ENCODE data around the gene TTLL5.

Gene TTLL5

DNA sequence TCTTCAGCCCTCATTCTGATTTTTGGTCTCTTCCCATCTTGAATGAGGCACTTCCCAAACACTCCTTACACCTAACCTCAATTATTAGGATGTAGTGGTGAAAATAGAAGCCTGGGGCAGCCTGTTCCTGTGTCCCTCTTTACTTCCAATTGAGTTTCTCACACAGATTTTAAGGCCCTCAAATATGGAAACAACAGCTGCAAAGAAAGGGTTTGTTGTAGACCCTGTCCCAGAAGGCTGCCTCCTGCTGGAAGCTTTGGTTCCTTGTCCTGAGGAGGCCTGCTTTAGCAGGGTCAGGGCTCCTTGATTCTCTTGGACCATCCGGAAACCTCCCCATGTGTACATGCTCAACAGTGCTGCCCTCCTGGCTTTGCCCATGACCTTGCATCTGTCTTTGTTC, 219.5 kb downstream of the TTLL5 start:
- no peak overlapping the region for H3K27ac ChIP-seq (ENCODE audit: low read depth, low read length)
- H3K9ac ChIP-seq (ENCODE audit: low read length): no peak overlapping the region
- no peaks in the 10 kb centered on the region for H3K36me3 ChIP-seq (ENCODE audit: low read length)
- H3K9me2 ChIP-seq (replicated peaks; ENCODE audit: insufficient read depth, low read length): no peaks in the 10 kb centered on the region
- H3K79me2 ChIP-seq (ENCODE audit: insufficient read depth, low read length): no peaks in the 10 kb centered on the region
- H3K4me3 ChIP-seq (ENCODE audit: insufficient read depth, low read length, poor library complexity, severe bottlenecking): no peak overlapping the region
- H2AFZ ChIP-seq (ENCODE audit: low read depth, low read length, severe bottlenecking): no peak overlapping the region
- no peak for TF ChIP-seq EZH2phosphoT487 (conservative IDR thresholded peaks at IDR 0.05; ENCODE audit: low read length)
- TF ChIP-seq, protein P1, sequence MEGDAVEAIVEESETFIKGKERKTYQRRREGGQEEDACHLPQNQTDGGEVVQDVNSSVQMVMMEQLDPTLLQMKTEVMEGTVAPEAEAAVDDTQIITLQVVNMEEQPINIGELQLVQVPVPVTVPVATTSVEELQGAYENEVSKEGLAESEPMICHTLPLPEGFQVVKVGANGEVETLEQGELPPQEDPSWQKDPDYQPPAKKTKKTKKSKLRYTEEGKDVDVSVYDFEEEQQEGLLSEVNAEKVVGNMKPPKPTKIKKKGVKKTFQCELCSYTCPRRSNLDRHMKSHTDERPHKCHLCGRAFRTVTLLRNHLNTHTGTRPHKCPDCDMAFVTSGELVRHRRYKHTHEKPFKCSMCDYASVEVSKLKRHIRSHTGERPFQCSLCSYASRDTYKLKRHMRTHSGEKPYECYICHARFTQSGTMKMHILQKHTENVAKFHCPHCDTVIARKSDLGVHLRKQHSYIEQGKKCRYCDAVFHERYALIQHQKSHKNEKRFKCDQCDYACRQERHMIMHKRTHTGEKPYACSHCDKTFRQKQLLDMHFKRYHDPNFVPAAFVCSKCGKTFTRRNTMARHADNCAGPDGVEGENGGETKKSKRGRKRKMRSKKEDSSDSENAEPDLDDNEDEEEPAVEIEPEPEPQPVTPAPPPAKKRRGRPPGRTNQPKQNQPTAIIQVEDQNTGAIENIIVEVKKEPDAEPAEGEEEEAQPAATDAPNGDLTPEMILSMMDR (IDR thresholded peaks at IDR 0.05; ENCODE audit: insufficient read depth, low read length, poor library complexity, severe bottlenecking): no peak
- no peak overlapping the region for H3K4me2 ChIP-seq (ENCODE audit: low read depth, low read length, poor library complexity, severe bottlenecking)
- no peaks in the 10 kb centered on the region for H3K9me3 ChIP-seq (ENCODE audit: insufficient read depth, low read length)
- H3K27me3 ChIP-seq (ENCODE audit: low read length): no peaks in the 10 kb centered on the region
- no peaks in the 10 kb centered on the region for H4K20me1 ChIP-seq (ENCODE audit: low read depth, low read length)
- no peaks in the 10 kb centered on the region for H3F3A ChIP-seq (ENCODE audit: insufficient read depth)

DNA sequence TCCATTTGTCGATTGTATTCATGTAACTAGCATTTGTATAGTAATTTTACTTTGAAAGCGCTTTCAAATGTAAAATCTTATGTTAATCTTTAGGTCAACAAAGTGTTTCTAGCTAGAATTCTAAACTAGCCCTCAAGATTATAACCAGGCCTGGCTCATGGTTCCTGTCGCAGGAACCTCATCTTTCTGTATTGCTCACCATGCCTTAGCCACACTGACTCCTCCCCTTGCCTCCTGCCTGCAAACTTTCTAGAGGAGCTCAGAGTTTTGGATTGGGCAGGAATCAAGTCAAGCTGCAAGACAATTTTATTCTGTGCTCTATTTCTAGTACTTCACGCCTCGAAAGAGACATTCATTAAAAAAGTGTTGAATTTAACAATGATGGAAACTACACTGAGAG, 220.9 kb downstream of the TTLL5 start:
- H3K4me3 ChIP-seq (ENCODE audit: insufficient read depth, low read length, poor library complexity, severe bottlenecking): no peak overlapping the region
- no peak overlapping the region for H2AFZ ChIP-seq (ENCODE audit: low read depth, low read length, severe bottlenecking)
- TF ChIP-seq, protein P1 (IDR thresholded peaks at IDR 0.05; ENCODE audit: insufficient read depth, low read length, poor library complexity, severe bottlenecking): no peak
- no peak for TF ChIP-seq EZH2phosphoT487 (conservative IDR thresholded peaks at IDR 0.05; ENCODE audit: low read length)
- no peaks in the 10 kb centered on the region for H3K79me2 ChIP-seq (ENCODE audit: insufficient read depth, low read length)
- H3K27me3 ChIP-seq (ENCODE audit: low read length): no peaks in the 10 kb centered on the region
- no peak overlapping the region for H3K27ac ChIP-seq (ENCODE audit: low read depth, low read length)
- no peaks in the 10 kb centered on the region for H3K9me3 ChIP-seq (ENCODE audit: insufficient read depth, low read length)
- no peak overlapping the region for H3K9ac ChIP-seq (ENCODE audit: low read length)
- H4K20me1 ChIP-seq (ENCODE audit: low read depth, low read length): no peaks in the 10 kb centered on the region
- no peaks in the 10 kb centered on the region for H3K9me2 ChIP-seq (replicated peaks; ENCODE audit: insufficient read depth, low read length)
- no peaks in the 10 kb centered on the region for H3F3A ChIP-seq (ENCODE audit: insufficient read depth)
- no peak overlapping the region for H3K4me2 ChIP-seq (ENCODE audit: low read depth, low read length, poor library complexity, severe bottlenecking)
- H3K36me3 ChIP-seq (ENCODE audit: low read length): no peaks in the 10 kb centered on the region

DNA sequence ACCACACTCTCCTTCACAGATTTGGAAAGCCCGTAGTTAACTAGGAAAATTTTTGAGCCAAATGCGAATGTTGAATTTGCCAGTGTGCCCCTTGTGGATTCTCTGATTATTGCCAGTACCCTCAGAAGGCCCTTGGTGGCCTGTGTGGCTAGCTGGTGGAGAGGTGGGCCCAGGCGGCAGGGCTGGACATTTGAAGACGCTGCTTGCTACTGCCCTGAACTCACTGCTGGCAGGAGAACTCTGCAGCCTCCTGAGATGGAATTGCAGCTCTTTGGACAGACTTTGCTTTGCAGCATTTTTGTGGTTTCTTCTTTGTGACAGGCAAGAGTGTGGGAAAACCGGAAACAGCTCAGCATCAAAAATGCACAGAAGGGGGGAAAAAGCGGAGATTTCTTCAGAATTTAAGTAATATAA, 223.2 kb downstream of the TTLL5 start:
- no peaks in the 10 kb centered on the region for H3K36me3 ChIP-seq (ENCODE audit: low read length)
- H3K4me3 ChIP-seq (ENCODE audit: insufficient read depth, low read length, poor library complexity, severe bottlenecking): no peak overlapping the region
- no peak overlapping the region for H3K27ac ChIP-seq (ENCODE audit: low read depth, low read length)
- no peak overlapping the region for H2AFZ ChIP-seq (ENCODE audit: low read depth, low read length, severe bottlenecking)
- no peaks in the 10 kb centered on the region for H3K9me3 ChIP-seq (ENCODE audit: insufficient read depth, low read length)
- no peak overlapping the region for H3K9ac ChIP-seq (ENCODE audit: low read length)
- H3F3A ChIP-seq (ENCODE audit: insufficient read depth): no peaks in the 10 kb centered on the region
- no peaks in the 10 kb centered on the region for H4K20me1 ChIP-seq (ENCODE audit: low read depth, low read length)
- H3K27me3 ChIP-seq (ENCODE audit: low read length): no peaks in the 10 kb centered on the region
- H3K4me2 ChIP-seq (ENCODE audit: low read depth, low read length, poor library complexity, severe bottlenecking): no peak overlapping the region
- H3K79me2 ChIP-seq (ENCODE audit: insufficient read depth, low read length): no peaks in the 10 kb centered on the region
- TF ChIP-seq, protein P1 (IDR thresholded peaks at IDR 0.05; ENCODE audit: insufficient read depth, low read length, poor library complexity, severe bottlenecking): no peak
- TF ChIP-seq EZH2phosphoT487 (conservative IDR thresholded peaks at IDR 0.05; ENCODE audit: low read length): no peak
- H3K9me2 ChIP-seq (replicated peaks; ENCODE audit: insufficient read depth, low read length): no peaks in the 10 kb centered on the region

Data from SU-DHL-6 (cell line).